Activated CD4-positive, alpha-beta T cell treated with anti-CD3 and anti-CD28 coated beads, Interleukin-2, amount 50 U/mL, for 48 hours (primary cell): Measurements from ENCODE around the gene ATAD1.

Experiments
- DNase-seq, 2 experiments: peaks; one replicate each; pipeline ENCODE4 v3.0.0-alpha.2; 2020

Gene ATAD1

GRCh38 chr10:87707254-87707653, 110.8 kb downstream of the ATAD1 start:
- DNase-seq: no peak

GRCh38 chr10:87706731-87707130, 111.3 kb downstream of the ATAD1 start:
- DNase-seq: no peak

- no peak for DNase-seq
Measured at GRCh38 chr10:87705339-87705738, 112.7 kb downstream of the ATAD1 start.

GRCh38 chr10:87703771-87704170, 114.3 kb downstream of the ATAD1 start:
- no peak for DNase-seq

GRCh38 chr10:87702973-87703294, 115.1 kb downstream of the ATAD1 start:
- no peak for DNase-seq

- no peak for DNase-seq
Measured at GRCh38 chr10:87702260-87702972, 115.6 kb downstream of the ATAD1 start.
